Measurements from ENCODE around the gene PLIN5. TPM values are rescaled to one million over a fixed set of nuclear protein-coding genes. Genes with fewer than 3 reads are reported as not detected.
"Not testable (repeated sequence)": the region's sequence is repeated elsewhere in the genome, so short reads cannot be mapped to it uniquely, and the experiment has no call there.

The PLIN5 gene
- total RNA-seq, 1 experiment from 2014 or later: 2.5 TPM

DNA sequence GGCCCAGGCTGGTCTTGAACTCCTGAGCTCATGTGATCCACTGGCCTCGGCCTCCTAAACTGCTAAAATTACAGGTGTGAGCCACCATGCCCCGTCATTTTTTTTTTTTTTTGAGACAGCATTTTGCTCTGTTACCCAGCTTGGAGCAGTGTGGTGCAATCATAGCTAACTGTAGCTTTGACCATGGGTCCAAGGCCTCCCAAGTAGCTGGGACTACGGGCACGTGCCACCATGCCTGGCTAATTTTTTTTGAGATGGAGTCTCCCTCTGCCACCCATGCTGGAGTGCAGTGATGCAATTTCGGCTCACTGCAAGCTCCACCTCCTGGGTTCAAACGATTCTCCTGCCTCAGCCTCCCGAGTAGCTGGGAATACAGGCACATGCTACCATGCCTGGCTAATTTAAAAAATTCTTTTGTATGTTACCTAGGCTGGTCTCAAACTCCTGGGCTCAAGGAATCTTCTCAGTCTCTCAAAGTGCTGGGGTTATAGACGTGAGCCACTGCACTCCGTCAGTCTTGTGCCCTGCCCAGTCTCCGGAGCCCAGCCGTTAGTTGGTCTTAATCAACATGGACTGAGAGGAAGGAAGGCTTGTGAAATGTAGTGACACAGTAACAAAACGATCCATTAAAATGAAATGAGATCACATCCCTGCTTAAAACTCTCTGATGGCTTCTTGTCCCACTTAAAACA, 6.2 kb upstream of the PLIN5 start:
- Histone ChIP-seq H3K4me3 (ENCODE audit: insufficient read depth, low read depth, low read length) (no peak overlapping the region), H3K36me3 (replicated peaks; ENCODE audit: control insufficient read depth, insufficient read depth, low read length) (no peaks in the 10 kb centered on the region), H3K27me3 (ENCODE audit: control insufficient read depth, insufficient read depth, low read length) (no peaks in the 10 kb centered on the region; the same call in 1 of the 2 replicates)
- DNase-seq: no peak

DNA sequence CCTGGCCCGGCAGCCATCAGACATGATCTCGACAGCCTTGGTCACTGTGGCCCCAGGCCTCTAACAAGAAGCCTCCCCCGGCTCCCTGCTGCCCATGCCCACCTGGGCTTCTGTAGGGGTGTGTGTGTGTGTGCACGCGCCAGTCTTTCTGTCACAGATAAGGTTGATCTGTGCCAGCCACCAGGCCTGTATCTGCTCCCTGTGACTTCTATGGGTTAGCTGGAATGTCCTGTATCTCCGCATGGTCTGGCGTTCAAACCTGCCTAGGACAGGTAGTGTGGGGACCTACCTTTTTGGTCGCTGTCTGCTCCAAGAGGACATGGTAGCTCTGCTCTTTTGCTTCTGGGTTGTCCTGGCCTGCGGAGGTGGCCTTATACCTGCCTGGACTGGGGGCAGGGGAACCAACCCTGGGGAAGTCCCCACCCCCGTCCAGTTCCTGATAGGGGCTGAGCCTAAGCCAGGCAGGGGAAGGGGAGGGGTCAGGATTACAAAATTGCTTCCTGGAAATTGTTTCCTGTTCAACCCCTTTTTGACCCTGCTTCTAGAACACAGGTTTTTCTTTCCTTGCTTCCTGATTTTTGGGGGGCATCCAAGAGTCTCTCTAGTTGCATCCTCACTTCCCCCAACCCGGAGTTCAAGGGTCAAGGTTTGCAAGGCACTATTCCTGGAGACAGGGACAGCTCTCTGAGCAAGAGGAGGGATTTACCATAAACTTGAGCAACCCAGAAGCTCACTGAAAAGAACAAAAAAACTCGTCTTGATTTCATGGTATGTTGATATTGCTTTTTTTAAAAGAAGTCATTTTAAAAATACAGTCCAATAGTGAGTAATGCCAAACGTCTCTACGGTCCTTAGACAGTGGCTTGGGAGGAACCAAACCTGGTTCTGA, 4.9 kb upstream of the PLIN5 start, which contains the start of gene LRG1:
TSS of gene LRG1 (minus strand) at position 344 of the 889 bp plus-strand sequence. CDS start at position 321, 23 bp downstream.
- no peaks in the 10 kb centered on the region; the same call in 1 of the 2 replicates for H3K27me3 ChIP-seq (ENCODE audit: control insufficient read depth, insufficient read depth, low read length)
- DNase-seq: peak; percentile 82
- H3K4me3 ChIP-seq (ENCODE audit: insufficient read depth, low read depth, low read length): no peak within 1 kb of the TSS
- H3K36me3 ChIP-seq (replicated peaks; ENCODE audit: control insufficient read depth, insufficient read depth, low read length): no peaks in the 10 kb centered on the region

GRCh38 chr19:4539169-4539692, 4.2 kb upstream of the PLIN5 start:
- H3K36me3 ChIP-seq (replicated peaks; ENCODE audit: control insufficient read depth, insufficient read depth, low read length): no peaks in the 10 kb centered on the region
- no peak overlapping the region for H3K4me3 ChIP-seq (ENCODE audit: insufficient read depth, low read depth, low read length)
- no peak for DNase-seq
- H3K27me3 ChIP-seq (ENCODE audit: control insufficient read depth, insufficient read depth, low read length): peaks cover 6% of the 10 kb centered on the region; the same call in 1 of the 2 replicates

DNA sequence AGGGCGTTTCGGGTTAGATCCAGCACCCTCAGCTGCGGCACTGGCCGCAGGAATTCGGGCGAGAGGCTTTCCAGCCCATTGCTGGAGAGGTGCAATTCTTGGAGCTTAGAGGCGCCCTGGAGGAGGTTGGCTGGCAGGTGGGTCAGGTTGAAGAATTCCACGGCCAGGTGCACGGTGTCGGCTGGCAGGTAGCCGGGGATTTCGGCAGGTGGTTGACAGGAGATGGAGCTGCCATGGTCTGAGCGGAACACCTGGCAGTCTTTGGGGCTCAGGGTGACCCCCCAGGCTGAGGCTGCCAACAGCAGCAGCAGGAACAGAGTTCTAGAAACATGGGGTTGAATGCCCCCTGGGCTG, 3.6 kb upstream of the PLIN5 start:
- H3K4me3 ChIP-seq (ENCODE audit: insufficient read depth, low read depth, low read length): no peak overlapping the region
- peaks cover 8% of the 10 kb centered on the region; the same call in 1 of the 2 replicates for H3K27me3 ChIP-seq (ENCODE audit: control insufficient read depth, insufficient read depth, low read length)
- no peak for DNase-seq
- H3K36me3 ChIP-seq (replicated peaks; ENCODE audit: control insufficient read depth, insufficient read depth, low read length): no peaks in the 10 kb centered on the region

- no peaks in the 10 kb centered on the region for H3K36me3 ChIP-seq (replicated peaks; ENCODE audit: control insufficient read depth, insufficient read depth, low read length)
- H3K4me3 ChIP-seq (ENCODE audit: insufficient read depth, low read depth, low read length): no peak overlapping the region
- peak; percentile 87 for DNase-seq
- peaks cover 8% of the 10 kb centered on the region; the same call in 1 of the 2 replicates for H3K27me3 ChIP-seq (ENCODE audit: control insufficient read depth, insufficient read depth, low read length)
Observed at GRCh38 chr19:4537953-4538600, 3.1 kb upstream of the PLIN5 start.

GRCh38 chr19:4536798-4537197, 1.8 kb upstream of the PLIN5 start:
- H3K36me3 ChIP-seq (replicated peaks; ENCODE audit: control insufficient read depth, insufficient read depth, low read length): no peaks in the 10 kb centered on the region
- no peak overlapping the region for H3K4me3 ChIP-seq (ENCODE audit: insufficient read depth, low read depth, low read length)
- H3K27me3 ChIP-seq (ENCODE audit: control insufficient read depth, insufficient read depth, low read length): peaks cover 8% of the 10 kb centered on the region; the same call in 1 of the 2 replicates
- no peak for DNase-seq

- DNase-seq: peak; percentile 53
- no peaks in the 10 kb centered on the region for H3K36me3 ChIP-seq (replicated peaks; ENCODE audit: control insufficient read depth, insufficient read depth, low read length)
- peaks cover 8% of the 10 kb centered on the region; the same call in 1 of the 2 replicates for H3K27me3 ChIP-seq (ENCODE audit: control insufficient read depth, insufficient read depth, low read length)
- H3K4me3 ChIP-seq (ENCODE audit: insufficient read depth, low read depth, low read length): no peak overlapping the region
Observed at GRCh38 chr19:4533835-4534424, 1.1 kb downstream of the PLIN5 start.

DNA sequence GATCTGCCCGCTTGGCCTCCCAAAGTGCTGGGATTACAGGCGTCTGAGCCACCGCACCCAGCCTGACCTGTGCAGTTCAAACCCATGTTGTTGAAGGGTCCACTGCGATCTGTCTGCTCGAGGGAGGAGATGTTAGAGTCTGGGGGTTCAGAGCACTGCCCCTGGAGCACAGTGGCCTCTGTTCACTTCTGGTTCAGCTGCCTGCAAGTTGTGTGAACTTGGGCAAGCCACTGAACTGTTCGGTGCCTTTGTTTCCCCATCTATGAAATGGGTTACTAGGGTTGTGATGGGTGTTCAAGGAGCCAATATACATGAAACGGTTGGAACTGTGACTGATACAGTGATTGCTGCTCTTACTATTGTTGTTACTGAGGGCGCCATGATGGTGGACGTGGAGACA, 1.7 kb downstream of the PLIN5 start:
- Histone ChIP-seq H3K4me3 (ENCODE audit: insufficient read depth, low read depth, low read length) (no peak overlapping the region), H3K36me3 (replicated peaks; ENCODE audit: control insufficient read depth, insufficient read depth, low read length) (no peaks in the 10 kb centered on the region), H3K27me3 (ENCODE audit: control insufficient read depth, insufficient read depth, low read length) (peaks cover 8% of the 10 kb centered on the region; the same call in 1 of the 2 replicates)
- peak; percentile 16 for DNase-seq

- H3K4me3 ChIP-seq (ENCODE audit: insufficient read depth, low read depth, low read length): no peak overlapping the region
- peak; percentile 64 for DNase-seq
- no peaks in the 10 kb centered on the region for H3K36me3 ChIP-seq (replicated peaks; ENCODE audit: control insufficient read depth, insufficient read depth, low read length)
- peaks cover 8% of the 10 kb centered on the region; the same call in 1 of the 2 replicates for H3K27me3 ChIP-seq (ENCODE audit: control insufficient read depth, insufficient read depth, low read length)
Observed at GRCh38 chr19:4531562-4532165, 3.4 kb downstream of the PLIN5 start.

- Histone ChIP-seq H3K36me3 (replicated peaks; ENCODE audit: control insufficient read depth, insufficient read depth, low read length) (no peaks in the 10 kb centered on the region), H3K27me3 (ENCODE audit: control insufficient read depth, insufficient read depth, low read length) (peaks cover 8% of the 10 kb centered on the region; the same call in 1 of the 2 replicates), H3K4me3 (ENCODE audit: insufficient read depth, low read depth, low read length) (no peak overlapping the region)
- DNase-seq: peak; percentile 60
Observed at GRCh38 chr19:4529924-4530522, 5.0 kb downstream of the PLIN5 start.

- peak; percentile 51 for DNase-seq
- Histone ChIP-seq H3K4me3 (ENCODE audit: insufficient read depth, low read depth, low read length) (no peak overlapping the region), H3K36me3 (replicated peaks; ENCODE audit: control insufficient read depth, insufficient read depth, low read length) (no peaks in the 10 kb centered on the region)
Observed at GRCh38 chr19:4528843-4529242, 6.2 kb downstream of the PLIN5 start.

DNA sequence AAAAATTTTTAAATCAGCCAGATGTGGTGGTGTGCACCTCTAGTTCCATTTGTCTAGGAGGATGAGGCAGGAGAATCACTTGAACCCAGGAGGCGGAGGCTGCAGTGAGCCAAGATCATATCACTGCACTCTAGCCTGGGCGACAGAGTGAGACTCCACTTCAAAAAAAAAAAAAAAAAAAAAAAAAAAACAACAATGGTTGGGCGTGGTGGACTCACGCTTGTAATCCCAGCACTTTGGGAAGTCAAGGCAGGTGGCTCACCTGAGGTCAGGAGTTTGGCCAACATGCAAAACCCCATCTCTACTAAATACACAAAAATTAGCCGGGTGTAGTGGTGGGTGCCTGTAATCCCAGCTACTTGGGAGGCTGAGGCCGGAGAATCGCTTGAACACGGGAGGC, 7.6 kb downstream of the PLIN5 start:
- not testable (repeated sequence) for DNase-seq

More at GRCh38 chr19:4528843-4529242, 6.2 kb downstream of the PLIN5 start:
- H3K27me3 ChIP-seq (ENCODE audit: control insufficient read depth, insufficient read depth, low read length): no peaks in the 10 kb centered on the region; the same call in 1 of the 2 replicates

GRCh38 chr19:4525563-4526002, 9.4 kb downstream of the PLIN5 start:
- Histone ChIP-seq H3K4me3 (ENCODE audit: insufficient read depth, low read depth, low read length) (no peak overlapping the region), H3K36me3 (replicated peaks; ENCODE audit: control insufficient read depth, insufficient read depth, low read length) (no peaks in the 10 kb centered on the region), H3K27me3 (ENCODE audit: control insufficient read depth, insufficient read depth, low read length) (peaks cover 3% of the 10 kb centered on the region; the same call in 1 of the 2 replicates)
- no peak for DNase-seq

More for the DNA sequence above, 7.6 kb downstream of the PLIN5 start:
- not testable (repeated sequence) for H3K4me3 ChIP-seq (ENCODE audit: insufficient read depth, low read depth, low read length); H3K27me3 ChIP-seq (ENCODE audit: control insufficient read depth, insufficient read depth, low read length); H3K36me3 ChIP-seq (replicated peaks; ENCODE audit: control insufficient read depth, insufficient read depth, low read length)

Measured in H7 (cell line).